ENCODE results near the gene HEPACAM.

GRCh38 chr11:124886978-124887666, 48.7 kb downstream of the HEPACAM start:
- TF ChIP-seq TAF1 (IDR thresholded peaks at IDR 0.05; ENCODE audit: borderline replicate concordance, low read depth, low read length) (no peak), POLR2A (IDR thresholded peaks at IDR 0.05; ENCODE audit: low read depth, low read length) (no peak)

All from GM12892 (cell line).